GM12801 (cell line): Measurements from ENCODE around the gene PPP1R15A.

Experiments used
- TF ChIP-seq, protein P1 (sequence below): IDR thresholded peaks from one replicate; pipeline ENCODE4 v1.5.1; 2011; ENCODE audit warnings: control low read depth; ENCODE audit not compliant: insufficient read length; ENCODE audit errors: extremely low read depth

The PPP1R15A gene

DNA sequence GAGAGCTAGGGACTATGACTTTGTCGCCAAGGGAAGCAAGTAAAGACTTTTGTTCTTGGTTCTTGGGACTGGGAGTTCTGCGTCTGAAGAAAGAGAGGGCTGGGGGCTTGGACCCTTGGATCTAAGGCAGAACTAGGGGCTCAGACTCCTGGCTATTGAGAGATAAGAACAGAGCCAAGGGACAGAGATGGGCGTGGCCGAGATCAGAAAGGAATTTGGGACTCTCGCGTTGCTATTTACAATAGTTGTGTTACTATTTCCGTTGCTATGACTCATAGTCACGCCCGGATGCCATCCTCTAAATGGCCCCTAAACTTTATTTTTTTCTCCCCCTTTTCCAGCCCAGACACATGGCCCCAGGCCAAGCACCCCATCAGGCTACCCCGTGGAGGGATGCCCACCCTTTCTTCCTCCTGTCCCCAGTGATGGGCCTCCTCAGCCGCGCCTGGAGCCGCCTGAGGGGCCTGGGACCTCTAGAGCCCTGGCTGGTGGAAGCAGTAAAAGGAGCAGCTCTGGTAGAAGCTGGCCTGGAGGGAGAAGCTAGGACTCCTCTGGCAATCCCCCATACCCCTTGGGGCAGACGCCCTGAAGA lies 759 bp downstream of the PPP1R15A start:
- TF ChIP-seq, protein P1, sequence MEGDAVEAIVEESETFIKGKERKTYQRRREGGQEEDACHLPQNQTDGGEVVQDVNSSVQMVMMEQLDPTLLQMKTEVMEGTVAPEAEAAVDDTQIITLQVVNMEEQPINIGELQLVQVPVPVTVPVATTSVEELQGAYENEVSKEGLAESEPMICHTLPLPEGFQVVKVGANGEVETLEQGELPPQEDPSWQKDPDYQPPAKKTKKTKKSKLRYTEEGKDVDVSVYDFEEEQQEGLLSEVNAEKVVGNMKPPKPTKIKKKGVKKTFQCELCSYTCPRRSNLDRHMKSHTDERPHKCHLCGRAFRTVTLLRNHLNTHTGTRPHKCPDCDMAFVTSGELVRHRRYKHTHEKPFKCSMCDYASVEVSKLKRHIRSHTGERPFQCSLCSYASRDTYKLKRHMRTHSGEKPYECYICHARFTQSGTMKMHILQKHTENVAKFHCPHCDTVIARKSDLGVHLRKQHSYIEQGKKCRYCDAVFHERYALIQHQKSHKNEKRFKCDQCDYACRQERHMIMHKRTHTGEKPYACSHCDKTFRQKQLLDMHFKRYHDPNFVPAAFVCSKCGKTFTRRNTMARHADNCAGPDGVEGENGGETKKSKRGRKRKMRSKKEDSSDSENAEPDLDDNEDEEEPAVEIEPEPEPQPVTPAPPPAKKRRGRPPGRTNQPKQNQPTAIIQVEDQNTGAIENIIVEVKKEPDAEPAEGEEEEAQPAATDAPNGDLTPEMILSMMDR, result no peak

DNA sequence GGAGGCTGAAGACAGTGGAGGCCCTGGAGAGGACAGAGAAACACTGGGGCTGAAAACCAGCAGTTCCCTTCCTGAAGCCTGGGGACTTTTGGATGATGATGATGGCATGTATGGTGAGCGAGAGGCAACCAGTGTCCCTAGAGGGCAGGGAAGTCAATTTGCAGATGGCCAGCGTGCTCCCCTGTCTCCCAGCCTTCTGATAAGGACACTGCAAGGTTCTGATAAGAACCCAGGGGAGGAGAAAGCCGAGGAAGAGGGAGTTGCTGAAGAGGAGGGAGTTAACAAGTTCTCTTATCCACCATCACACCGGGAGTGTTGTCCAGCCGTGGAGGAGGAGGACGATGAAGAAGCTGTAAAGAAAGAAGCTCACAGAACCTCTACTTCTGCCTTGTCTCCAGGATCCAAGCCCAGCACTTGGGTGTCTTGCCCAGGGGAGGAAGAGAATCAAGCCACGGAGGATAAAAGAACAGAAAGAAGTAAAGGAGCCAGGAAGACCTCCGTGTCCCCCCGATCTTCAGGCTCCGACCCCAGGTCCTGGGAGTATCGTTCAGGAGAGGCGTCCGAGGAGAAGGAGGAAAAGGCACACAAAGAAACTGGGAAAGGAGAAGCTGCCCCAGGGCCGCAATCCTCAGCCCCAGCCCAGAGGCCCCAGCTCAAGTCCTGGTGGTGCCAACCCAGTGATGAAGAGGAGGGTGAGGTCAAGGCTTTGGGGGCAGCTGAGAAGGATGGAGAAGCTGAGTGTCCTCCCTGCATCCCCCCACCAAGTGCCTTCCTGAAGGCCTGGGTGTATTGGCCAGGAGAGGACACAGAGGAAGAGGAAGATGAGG lies 1.5 kb downstream of the PPP1R15A start:
- TF ChIP-seq, protein P1, result no peak

DNA sequence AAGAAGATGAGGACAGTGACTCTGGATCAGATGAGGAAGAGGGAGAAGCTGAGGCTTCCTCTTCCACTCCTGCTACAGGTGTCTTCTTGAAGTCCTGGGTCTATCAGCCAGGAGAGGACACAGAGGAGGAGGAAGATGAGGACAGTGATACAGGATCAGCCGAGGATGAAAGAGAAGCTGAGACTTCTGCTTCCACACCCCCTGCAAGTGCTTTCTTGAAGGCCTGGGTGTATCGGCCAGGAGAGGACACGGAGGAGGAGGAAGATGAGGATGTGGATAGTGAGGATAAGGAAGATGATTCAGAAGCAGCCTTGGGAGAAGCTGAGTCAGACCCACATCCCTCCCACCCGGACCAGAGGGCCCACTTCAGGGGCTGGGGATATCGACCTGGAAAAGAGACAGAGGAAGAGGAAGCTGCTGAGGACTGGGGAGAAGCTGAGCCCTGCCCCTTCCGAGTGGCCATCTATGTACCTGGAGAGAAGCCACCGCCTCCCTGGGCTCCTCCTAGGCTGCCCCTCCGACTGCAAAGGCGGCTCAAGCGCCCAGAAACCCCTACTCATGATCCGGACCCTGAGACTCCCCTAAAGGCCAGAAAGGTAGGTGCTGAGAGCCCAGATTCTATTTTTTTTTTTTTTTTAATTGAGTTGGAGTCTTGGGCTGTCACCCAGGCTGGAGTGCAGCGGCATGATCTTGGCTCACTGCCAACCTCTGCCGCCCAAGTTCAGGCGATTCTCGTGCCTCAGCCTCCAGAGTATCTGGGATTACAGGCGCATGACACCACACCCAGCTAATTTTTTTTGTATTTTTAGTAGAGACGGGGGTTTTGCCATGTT lies 2.3 kb downstream of the PPP1R15A start:
- TF ChIP-seq, protein P1, result no peak

DNA sequence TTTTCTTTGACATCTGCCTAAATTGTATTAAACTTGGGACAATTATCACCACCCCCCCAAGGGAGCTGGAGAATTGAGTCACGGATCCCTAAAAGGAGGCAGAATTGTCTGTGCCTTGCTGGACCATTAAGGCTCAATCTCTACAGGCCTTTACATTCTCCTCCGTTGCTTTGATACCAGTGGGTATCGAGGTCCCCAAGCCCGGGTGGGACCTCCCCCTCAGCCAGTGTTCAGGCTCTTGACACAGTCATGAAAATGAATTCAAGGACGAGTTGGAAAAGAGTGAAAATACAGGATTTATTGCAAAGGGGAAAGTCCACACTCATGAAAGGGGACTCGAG lies 5.6 kb downstream of the PPP1R15A start:
- TF ChIP-seq, protein P1, result no peak

DNA sequence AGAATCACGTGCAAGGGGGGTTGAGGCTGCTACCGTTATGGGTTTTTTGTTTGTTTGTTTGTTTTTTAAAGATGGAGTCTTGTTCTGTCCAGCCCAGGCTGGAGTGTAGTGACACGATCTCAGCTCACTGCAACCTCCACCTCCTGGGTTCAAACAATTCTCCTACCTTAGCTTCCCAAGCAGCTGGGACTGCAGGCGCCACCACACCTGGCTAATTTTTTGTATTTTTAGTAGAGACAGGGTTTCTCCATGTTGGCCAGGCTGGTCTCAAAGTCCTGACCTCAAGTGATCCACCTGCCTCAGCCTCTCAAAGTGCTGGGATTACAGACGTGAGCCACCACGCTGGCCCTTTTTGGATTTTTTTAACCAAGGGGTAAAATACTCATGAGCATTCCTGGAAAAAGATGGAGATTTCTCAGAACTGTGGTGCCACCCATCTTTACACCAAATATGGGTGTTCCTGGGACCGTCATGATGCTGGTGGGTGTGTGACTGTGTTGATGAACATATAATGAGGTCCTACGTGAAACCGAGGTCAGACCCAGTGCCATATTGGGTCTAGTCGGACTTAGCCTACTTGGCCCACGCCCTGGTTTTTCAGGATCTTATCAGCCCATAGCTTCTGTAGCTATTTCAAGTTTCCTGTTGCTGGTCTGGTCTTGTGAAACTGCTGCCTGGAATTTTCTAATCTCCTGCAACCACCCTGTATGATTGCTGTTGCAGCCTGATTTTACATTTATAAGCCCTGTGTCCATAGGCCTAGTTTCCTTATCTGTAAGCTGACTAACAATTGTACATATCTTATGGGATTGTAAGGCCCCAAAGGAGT lies 6.2 kb downstream of the PPP1R15A start:
- TF ChIP-seq, protein P1, result no peak

DNA sequence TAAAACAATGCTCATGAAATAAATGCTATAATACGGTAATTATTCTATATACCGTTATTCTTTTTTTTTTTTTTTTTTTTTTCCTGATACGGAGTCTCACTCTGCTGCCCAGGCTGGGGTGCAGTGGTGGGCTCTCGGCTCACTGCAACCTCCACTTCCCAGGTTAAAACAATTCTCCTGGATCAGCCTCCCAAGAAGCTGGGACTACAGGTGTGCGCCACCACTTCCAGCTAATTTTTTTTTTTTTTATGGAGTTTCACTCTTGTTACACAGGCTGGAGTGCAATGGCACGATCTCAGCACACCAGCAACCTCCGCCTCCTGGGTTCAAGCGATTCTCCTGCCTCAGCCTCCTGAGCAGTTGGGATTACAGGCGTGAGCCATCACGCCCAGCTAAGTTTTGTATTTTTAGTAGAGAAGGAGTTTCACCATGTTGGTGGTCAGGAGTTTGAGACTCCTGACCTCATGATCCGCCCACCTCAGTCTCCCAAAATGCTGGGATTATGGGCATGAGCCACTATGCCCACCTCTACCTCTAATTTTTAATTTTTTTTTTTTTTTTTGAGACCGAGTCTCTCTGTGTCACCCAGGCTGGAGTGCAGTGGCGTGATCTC lies 6.9 kb downstream of the PPP1R15A start:
- TF ChIP-seq, protein P1, result no peak
